ENCODE measurements around the gene CTNNBL1.

The CTNNBL1 gene

GRCh38 chr20:37868851-37869333 is 175.1 kb downstream of the CTNNBL1 start:
- H3K9ac ChIP-seq: no peak overlapping the region
- H3K27ac ChIP-seq: no peak overlapping the region
- H2AFZ ChIP-seq: no peak overlapping the region
- no peaks in the 10 kb centered on the region for H3K9me3 ChIP-seq (ENCODE audit: control insufficient read depth, low read length)
- H3K27me3 ChIP-seq (ENCODE audit: control insufficient read depth, insufficient read depth, low read length): no peaks in the 10 kb centered on the region
- no peaks in the 10 kb centered on the region for H3K79me2 ChIP-seq
- H3K4me1 ChIP-seq: no peaks in the 10 kb centered on the region
- H3K36me3 ChIP-seq (ENCODE audit: control insufficient read depth, insufficient read depth, low read length): no peaks in the 10 kb centered on the region
- H3K4me3 ChIP-seq (ENCODE audit: low read depth, low read length): no peak overlapping the region
- TF ChIP-seq CTCF (IDR thresholded peaks at IDR 0.05): no peak
- H3K4me2 ChIP-seq (ENCODE audit: low read length): no peak overlapping the region

DNA sequence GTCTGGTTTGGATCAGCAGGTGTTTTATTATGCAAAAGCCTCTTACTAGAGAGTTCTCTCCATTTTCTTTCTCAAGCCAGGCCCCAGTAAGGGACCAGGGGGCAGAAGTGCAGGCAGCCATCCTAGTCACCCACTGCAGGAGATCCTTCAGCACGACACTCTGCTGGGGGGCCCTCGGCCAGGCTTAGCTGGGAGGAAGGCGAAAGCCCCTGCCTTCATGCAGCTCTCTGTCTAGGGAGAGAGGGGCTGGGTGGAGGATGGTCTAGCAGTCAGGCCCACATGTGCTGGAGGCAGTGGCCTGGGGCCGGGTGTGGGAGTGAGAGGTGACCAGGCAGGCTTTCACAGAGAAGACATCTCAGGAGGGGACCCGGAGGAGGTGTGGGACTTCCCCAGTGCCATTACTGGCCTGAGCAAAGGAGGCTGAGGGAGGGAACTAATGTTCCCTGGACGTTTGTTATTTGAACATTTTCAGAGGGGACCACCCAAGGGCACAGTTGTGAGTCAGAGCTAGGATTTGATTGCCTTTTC is 175.6 kb downstream of the CTNNBL1 start:
- H3K4me2 ChIP-seq (ENCODE audit: low read length): no peak overlapping the region
- H3K9ac ChIP-seq: no peak overlapping the region
- no peaks in the 10 kb centered on the region for H3K27me3 ChIP-seq (ENCODE audit: control insufficient read depth, insufficient read depth, low read length)
- H3K79me2 ChIP-seq: no peaks in the 10 kb centered on the region
- no peaks in the 10 kb centered on the region for H3K9me3 ChIP-seq (ENCODE audit: control insufficient read depth, low read length)
- no peak overlapping the region for H2AFZ ChIP-seq
- no peaks in the 10 kb centered on the region for H3K36me3 ChIP-seq (ENCODE audit: control insufficient read depth, insufficient read depth, low read length)
- H3K4me1 ChIP-seq: no peaks in the 10 kb centered on the region
- no peak for TF ChIP-seq CTCF (IDR thresholded peaks at IDR 0.05)
- H3K27ac ChIP-seq: no peak overlapping the region
- no peak overlapping the region for H3K4me3 ChIP-seq (ENCODE audit: low read depth, low read length)

GRCh38 chr20:37870294-37870693 is 176.5 kb downstream of the CTNNBL1 start:
- no peak overlapping the region for H2AFZ ChIP-seq
- H3K36me3 ChIP-seq (ENCODE audit: control insufficient read depth, insufficient read depth, low read length): no peaks in the 10 kb centered on the region
- no peak overlapping the region for H3K4me3 ChIP-seq (ENCODE audit: low read depth, low read length)
- no peak overlapping the region for H3K4me2 ChIP-seq (ENCODE audit: low read length)
- no peak for TF ChIP-seq CTCF (IDR thresholded peaks at IDR 0.05)
- H3K9me3 ChIP-seq (ENCODE audit: control insufficient read depth, low read length): no peaks in the 10 kb centered on the region
- H3K9ac ChIP-seq: no peak overlapping the region
- no peak overlapping the region for H3K27ac ChIP-seq
- no peaks in the 10 kb centered on the region for H3K27me3 ChIP-seq (ENCODE audit: control insufficient read depth, insufficient read depth, low read length)
- H3K4me1 ChIP-seq: no peaks in the 10 kb centered on the region
- no peaks in the 10 kb centered on the region for H3K79me2 ChIP-seq

GRCh38 chr20:37871751-37872150 is 177.9 kb downstream of the CTNNBL1 start:
- no peak overlapping the region for H3K9ac ChIP-seq
- no peak overlapping the region for H2AFZ ChIP-seq
- TF ChIP-seq CTCF (IDR thresholded peaks at IDR 0.05): no peak
- no peak overlapping the region for H3K4me3 ChIP-seq (ENCODE audit: low read depth, low read length)
- H3K27ac ChIP-seq: no peak overlapping the region
- no peak overlapping the region for H3K4me2 ChIP-seq (ENCODE audit: low read length)
- no peaks in the 10 kb centered on the region for H3K4me1 ChIP-seq
- H3K27me3 ChIP-seq (ENCODE audit: control insufficient read depth, insufficient read depth, low read length): no peaks in the 10 kb centered on the region
- H3K9me3 ChIP-seq (ENCODE audit: control insufficient read depth, low read length): no peaks in the 10 kb centered on the region
- no peaks in the 10 kb centered on the region for H3K79me2 ChIP-seq
- H3K36me3 ChIP-seq (ENCODE audit: control insufficient read depth, insufficient read depth, low read length): no peaks in the 10 kb centered on the region

DNA sequence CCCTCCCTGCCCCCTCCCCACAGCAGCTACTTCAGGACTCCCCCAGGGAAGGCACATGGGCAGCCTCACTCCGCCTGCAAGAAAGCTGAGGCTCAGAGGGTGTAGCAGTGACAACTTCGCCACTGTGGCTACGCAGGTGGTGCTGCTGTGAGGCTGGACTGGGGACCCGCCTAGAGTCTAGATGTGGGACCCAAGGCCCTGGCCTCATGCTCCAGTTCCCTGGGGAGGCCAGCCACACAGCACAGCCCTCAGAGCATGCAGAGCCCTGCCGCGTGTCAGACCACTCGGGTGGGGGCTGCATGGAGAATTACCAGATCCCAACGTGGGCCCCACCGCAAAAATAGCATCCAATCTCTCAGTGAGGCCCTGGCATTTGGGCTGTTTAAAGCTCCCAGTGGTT is 178.3 kb downstream of the CTNNBL1 start:
- no peak overlapping the region for H3K27ac ChIP-seq
- no peak overlapping the region for H3K4me2 ChIP-seq (ENCODE audit: low read length)
- no peak for TF ChIP-seq CTCF (IDR thresholded peaks at IDR 0.05)
- no peaks in the 10 kb centered on the region for H3K79me2 ChIP-seq
- no peaks in the 10 kb centered on the region for H3K27me3 ChIP-seq (ENCODE audit: control insufficient read depth, insufficient read depth, low read length)
- H3K9me3 ChIP-seq (ENCODE audit: control insufficient read depth, low read length): no peaks in the 10 kb centered on the region
- no peak overlapping the region for H2AFZ ChIP-seq
- H3K4me3 ChIP-seq (ENCODE audit: low read depth, low read length): no peak overlapping the region
- H3K9ac ChIP-seq: no peak overlapping the region
- no peaks in the 10 kb centered on the region for H3K4me1 ChIP-seq
- no peaks in the 10 kb centered on the region for H3K36me3 ChIP-seq (ENCODE audit: control insufficient read depth, insufficient read depth, low read length)
